Liver (tissue), 9 donors: ENCODE results near the gene PDS5A. TPM values are rescaled to one million over a fixed set of nuclear protein-coding genes. Genes with fewer than 3 reads are reported as not detected.
"Not testable (repeated sequence)": the region's sequence is repeated elsewhere in the genome, so short reads cannot be mapped to it uniquely, and the experiment has no call there.

Experiments
- DNase-seq: peaks from one replicate; pipeline ENCODE4 v3.0.0-alpha.2; 2017; ENCODE audit warnings: low spot score
- H3K27ac ChIP-seq, 2 donors: one replicate each; pipeline ENCODE4 v1.7.0; 2013; ENCODE audit warnings: inconsistent platforms in 2 of 2, low read length in 2 of 2, control low read depth in 1 of 2, low read depth in 1 of 2, mild to moderate bottlenecking in 1 of 2
- H3K27me3 ChIP-seq, 4 donors: one replicate each; pipeline versions ENCODE4 v1.6.1 to v1.7.0; 2013; ENCODE audit warnings: low read length in 3 of 4, inconsistent platforms in 1 of 4, mild to moderate bottlenecking in 1 of 4, moderate library complexity in 1 of 4; ENCODE audit not compliant: control insufficient read depth in 4 of 4, insufficient read depth in 4 of 4
- H3K36me3 ChIP-seq, 4 donors: one replicate each; pipeline versions ENCODE4 v1.6.1 to v1.7.0; 2013; ENCODE audit warnings: low read length in 3 of 4, mild to moderate bottlenecking in 3 of 4, low read depth in 1 of 4, moderate library complexity in 1 of 4; ENCODE audit not compliant: control insufficient read depth in 4 of 4, insufficient read depth in 3 of 4
- H3K4me1 ChIP-seq, 4 donors: one replicate each; pipeline versions ENCODE4 v1.6.1 to v1.7.0; 2013; ENCODE audit warnings: low read length in 3 of 4, mild to moderate bottlenecking in 3 of 4, moderate library complexity in 1 of 4; ENCODE audit not compliant: control insufficient read depth in 4 of 4, insufficient read depth in 4 of 4
- H3K4me3 ChIP-seq, 3 donors: one replicate each; pipeline versions ENCODE4 v1.6.1 to v1.7.0; 2013; ENCODE audit warnings: low read length in 3 of 3, control low read depth in 1 of 3, low read depth in 1 of 3, mild to moderate bottlenecking in 1 of 3
- H3K9ac ChIP-seq, 2 donors: one replicate each; pipeline ENCODE4 v1.7.0; 2013; ENCODE audit warnings: low read length in 2 of 2, mild to moderate bottlenecking in 2 of 2, moderate library complexity in 2 of 2, control low read depth in 1 of 2, low read depth in 1 of 2
- H3K9me3 ChIP-seq, 4 donors: one replicate each; pipeline versions ENCODE4 v1.6.1 to v1.7.0; 2013; ENCODE audit warnings: low read length in 3 of 4; ENCODE audit not compliant: control insufficient read depth in 4 of 4
- ATF3 ChIP-seq: IDR thresholded peaks from 2 replicates; pipeline ENCODE4 v1.6.1; 2016; ENCODE audit warnings: antibody characterized with exemption
- CTCF ChIP-seq: fragments of 150-350 bp; IDR thresholded peaks from 2 replicates; pipeline ENCODE4 v1.5.1; 2017; ENCODE audit warnings: improper control_type of control experiment, low read depth, low read length; ENCODE audit not compliant: missing input control
- EGR1 ChIP-seq, 2 donors: IDR thresholded peaks; 2 replicates each; pipeline ENCODE4 v1.6.1; 2016 to 2018; ENCODE audit warnings: antibody characterized with exemption in 2 of 2, low read depth in 2 of 2
- FOXA1 ChIP-seq: IDR thresholded peaks from 2 replicates; pipeline ENCODE4 v1.6.1; 2016; ENCODE audit warnings: antibody characterized with exemption
- FOXA2 ChIP-seq: IDR thresholded peaks from 2 replicates; pipeline ENCODE4 v1.6.1; 2016; ENCODE audit warnings: antibody characterized with exemption
- GABPA ChIP-seq, 2 donors: IDR thresholded peaks in 1 of 2; conservative IDR thresholded peaks in 1 of 2; 2 replicates each; pipeline ENCODE4 v1.6.1; 2016; ENCODE audit warnings: antibody characterized with exemption in 2 of 2, mild to moderate bottlenecking in 1 of 2, moderate library complexity in 1 of 2
- HNF4A ChIP-seq, 2 donors: conservative IDR thresholded peaks; 2 replicates each; pipeline ENCODE4 v1.6.1; 2016; ENCODE audit warnings: antibody characterized with exemption in 2 of 2, mild to moderate bottlenecking in 2 of 2
- HNF4G ChIP-seq: IDR thresholded peaks from 2 replicates; pipeline ENCODE4 v1.6.1; 2016; ENCODE audit warnings: antibody characterized with exemption
- JUND ChIP-seq, 2 donors: IDR thresholded peaks; 2 replicates each; pipeline ENCODE4 v1.6.1; 2016; ENCODE audit warnings: antibody characterized with exemption in 2 of 2
- NR2F2 ChIP-seq: IDR thresholded peaks from 2 replicates; pipeline ENCODE4 v1.6.1; 2016; ENCODE audit warnings: antibody characterized with exemption
- RAD21 ChIP-seq, 2 donors: IDR thresholded peaks; 2 replicates each; pipeline ENCODE4 v1.6.1; 2016; ENCODE audit warnings: antibody characterized with exemption in 2 of 2, mild to moderate bottlenecking in 2 of 2
- REST ChIP-seq: IDR thresholded peaks from 2 replicates; pipeline ENCODE4 v1.6.1; 2016; ENCODE audit warnings: antibody characterized with exemption, mild to moderate bottlenecking
- RXRA ChIP-seq, 2 donors: IDR thresholded peaks; 2 replicates each; pipeline ENCODE4 v1.6.1; 2017 to 2018; ENCODE audit warnings: antibody characterized with exemption in 2 of 2, mild to moderate bottlenecking in 1 of 2
- SP1 ChIP-seq: IDR thresholded peaks from 2 replicates; pipeline ENCODE4 v1.6.1; 2018; ENCODE audit warnings: antibody characterized with exemption, mild to moderate bottlenecking
- TAF1 ChIP-seq: conservative IDR thresholded peaks from 2 replicates; pipeline ENCODE4 v1.6.1; 2016; ENCODE audit warnings: antibody characterized with exemption, mild to moderate bottlenecking
- WGBS: extraction: QIAGEN DNeasy Blood & Tissue Kit; methylation state at CpG from one replicate; pipeline ENCODE4 v1.1.7; 2013; 5-methylcytosine and 5-hydroxymethylcytosine counted together
- polyA plus RNA-seq, 2 donors: library from polyadenylated mRNA; stranded (reverse) in 1 of 2; unstranded in 1 of 2; fragments of 200-250 nt in 1 of 2; fragments of >200 nt in 1 of 2; fragmentation: Nextera tagmentation in 1 of 2; extraction: Ambion mirVana in 1 of 2; gene quantifications; one replicate each; pipeline versions ENCODE4 v1.2.1 to v1.2.3, GENCODE V29; 2013 to 2015
- total RNA-seq, 2 donors: library from RNA; depleted of rRNA; stranded (reverse); fragments of >200 nt; gene quantifications; one replicate each; pipeline ENCODE4 v1.2.3, GENCODE V29; 2014
- TF ChIP-seq, protein P1 (sequence below): IDR thresholded peaks from 2 replicates; pipeline ENCODE4 v1.6.1; 2016; ENCODE audit warnings: antibody characterized with exemption
- donor health status: healthy.
- donor health status: healthy.
- donor health status: healthy.
- donor health status: healthy.
- donor health status: healthy.

Gene PDS5A
- total and polyA plus RNA-seq, 4 donors = 10.6 to 59.6 (median 25.9) TPM

- no peak for TF ChIP-seq TAF1
- TF ChIP-seq FOXA1 = no peak
- TF ChIP-seq SP1 = no peak
- Histone ChIP-seq H3K9me3 (no peaks in the 10 kb centered on the region), H3K4me1 (no peaks in the 10 kb centered on the region), H3K4me3 (no peak overlapping the region), H3K27me3 (no peaks in the 10 kb centered on the region), H3K36me3 (peaks cover 3 to 37% (median 16%) of the 10 kb centered on the region in 4 donors), H3K27ac (no peak overlapping the region), H3K9ac (no peak overlapping the region)
- no peak for DNase-seq
- WGBS = 91% methylated on average over 1 of the region's 1 CpG
These were observed 72.1 kb downstream of the PDS5A start for GRCh38 chr4:39905656-39906055.

DNA sequence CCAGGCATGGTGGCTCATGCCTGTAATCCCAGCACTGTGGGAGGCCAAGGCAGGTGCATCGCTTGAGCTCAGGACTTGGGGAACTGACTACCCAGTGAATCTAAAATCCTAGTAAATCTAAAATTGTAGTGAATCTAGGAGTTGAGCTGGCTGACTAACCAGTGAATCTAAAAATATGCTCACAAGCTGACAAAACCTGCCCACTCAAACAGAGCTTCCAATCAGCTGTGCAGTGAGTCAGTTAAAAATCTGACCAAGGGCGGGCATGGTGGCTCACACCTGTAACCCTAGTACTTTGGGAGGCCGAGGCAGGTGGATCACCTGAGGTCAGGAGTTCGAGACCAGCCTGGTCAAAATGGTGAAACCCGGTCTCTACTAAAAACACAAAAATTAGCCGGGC, 72.7 kb downstream of the PDS5A start:
- H3K4me1 ChIP-seq, H3K27ac ChIP-seq, H3K9ac ChIP-seq, H3K9me3 ChIP-seq, DNase-seq, H3K4me3 ChIP-seq, H3K27me3 ChIP-seq: not testable (repeated sequence)
- WGBS = 95% methylated on average over 6 of the region's 6 CpGs
- peaks cover 3 to 33% (median 16%) of the 10 kb centered on the region in 4 donors for H3K36me3 ChIP-seq

DNA sequence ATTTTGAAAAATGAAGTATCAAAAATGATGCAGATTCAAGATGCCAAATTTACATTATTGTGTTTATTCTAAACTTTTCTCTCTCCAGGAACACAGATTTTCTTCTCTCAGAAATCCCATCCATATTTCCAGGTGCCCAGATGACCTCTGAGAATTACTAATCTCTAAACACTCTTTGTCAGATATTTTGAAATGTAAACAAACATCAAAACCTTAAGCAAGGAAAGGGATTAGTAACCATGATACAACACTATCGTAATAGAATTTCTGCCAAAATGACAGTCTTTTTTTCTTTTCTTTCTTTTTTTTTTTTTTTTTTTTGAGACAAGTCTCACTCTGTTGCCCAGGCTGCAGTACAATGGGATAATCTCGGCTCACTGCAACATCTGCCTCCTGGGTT, 76.7 kb downstream of the PDS5A start:
- Histone ChIP-seq H3K4me1 (no peaks in the 10 kb centered on the region), H3K9ac (no peak overlapping the region), H3K4me3 (no peak overlapping the region), H3K9me3 (no peaks in the 10 kb centered on the region), H3K27me3 (no peaks in the 10 kb centered on the region), H3K36me3 (peaks cover 5 to 59% (median 44%) of the 10 kb centered on the region in 4 donors), H3K27ac (no peak overlapping the region)
- no peak for DNase-seq
- WGBS = 73% methylated on average over 2 of the region's 2 CpGs
- TF ChIP-seq RAD21 (IDR thresholded peaks at IDR 0.05) (no peak), GABPA (IDR thresholded peaks at IDR 0.05 in 1 of 2, conservative IDR thresholded peaks at IDR 0.05 in 1 of 2) (no peak), CTCF (no peak), HNF4G (no peak), ATF3 (no peak), TAF1 (no peak), SP1 (no peak), JUND (IDR thresholded peaks at IDR 0.05) (no peak), FOXA1 (no peak), RXRA (IDR thresholded peaks at IDR 0.05) (no peak), EGR1 (IDR thresholded peaks at IDR 0.05; ENCODE audit: low read depth in 2 of 2) (no peak), NR2F2 (no peak)
- TF ChIP-seq, protein P1, sequence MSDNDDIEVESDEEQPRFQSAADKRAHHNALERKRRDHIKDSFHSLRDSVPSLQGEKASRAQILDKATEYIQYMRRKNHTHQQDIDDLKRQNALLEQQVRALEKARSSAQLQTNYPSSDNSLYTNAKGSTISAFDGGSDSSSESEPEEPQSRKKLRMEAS = no peak

- no peak overlapping the region for H3K27ac ChIP-seq
- TF ChIP-seq RXRA (IDR thresholded peaks at IDR 0.05) (no peak), REST (no peak), ATF3 (no peak), SP1 (no peak), FOXA1 (no peak), HNF4G (no peak), TAF1 (no peak), HNF4A (conservative IDR thresholded peaks at IDR 0.05) (no peak), FOXA2 (no peak), GABPA (IDR thresholded peaks at IDR 0.05 in 1 of 2, conservative IDR thresholded peaks at IDR 0.05 in 1 of 2) (no peak)
- DNase-seq = no peak
- H3K36me3 ChIP-seq = peaks cover 5 to 68% (median 50%) of the 10 kb centered on the region in 4 donors
- no peaks in the 10 kb centered on the region for H3K4me1 ChIP-seq
- H3K9ac ChIP-seq = no peak overlapping the region
- H3K4me3 ChIP-seq = no peak overlapping the region
- 89% methylated on average over 3 of the region's 3 CpGs for WGBS
- no peaks in the 10 kb centered on the region for H3K27me3 ChIP-seq
- H3K9me3 ChIP-seq = no peaks in the 10 kb centered on the region
These were observed 78.4 kb downstream of the PDS5A start for GRCh38 chr4:39899291-39899690.
